Panc1 (cell line): ENCODE results near the gene MYRF. TPM values are rescaled to one million over a fixed set of nuclear protein-coding genes. Genes with fewer than 3 reads are reported as not detected.

Experiments
- ATAC-seq: fragments of 200-7000 bp; cut with Tn5 transposase; 2 replicates; pipeline ENCODE4 v1.9.1; 2020; ENCODE audit warnings: mild to moderate bottlenecking, moderate library complexity
- BruUV-seq: library from RNA; stranded (reverse); fragments of 400-500 nt; replicated peaks from 2 replicates; lab custom pipeline; 2021; lab: Mats Ljungman, UMichigan
- CTCF ChIA-PET: fragments of 300-600 bp; sonication (Branson Sonifier 250); formaldehyde crosslinking; loops from one replicate; lab custom pipeline; 2022; ENCODE audit warnings: antibody characterized with exemption; lab: Charles Lee
- POLR2A ChIA-PET: fragments of 300-600 bp; sonication (Branson Sonifier 250); formaldehyde crosslinking; loops from one replicate; lab custom pipeline; 2022; ENCODE audit warnings: antibody characterized with exemption; lab: Charles Lee
- DNase-seq: peaks from one replicate; pipeline ENCODE4 v3.0.0-alpha.2; 2010; ENCODE audit warnings: low read depth, low spot score
- H3K27ac ChIP-seq: 2 replicates; pipeline ENCODE4 v1.5.1; 2011; ENCODE audit warnings: mild to moderate bottlenecking, low read length, inconsistent platforms
- H3K27me3 ChIP-seq: fragments of 200-500 bp; sonication (Bioruptor generic); 2 replicates; pipeline ENCODE4 v1.6.0; 2014; ENCODE audit warnings: low read length, inconsistent platforms; ENCODE audit not compliant: control insufficient read depth, insufficient read depth
- H3K36me3 ChIP-seq: fragments of 200-500 bp; sonication (Bioruptor generic); 2 replicates; pipeline ENCODE4 v1.5.1; 2014; ENCODE audit warnings: inconsistent platforms, mild to moderate bottlenecking, low read length, moderate library complexity; ENCODE audit not compliant: control insufficient read depth, insufficient read depth
- H3K4me1 ChIP-seq: 2 replicates; pipeline ENCODE4 v1.5.1; 2011; ENCODE audit warnings: inconsistent platforms, mild to moderate bottlenecking, low read length, moderate library complexity; ENCODE audit not compliant: control insufficient read depth, insufficient read depth
- H3K4me3 ChIP-seq, 2 experiments: 2 replicates each; pipeline ENCODE4 v1.5.1; 2011 to 2012; ENCODE audit warnings: low read depth in 2 of 2, low read length in 2 of 2, mild to moderate bottlenecking in 2 of 2, inconsistent platforms in 1 of 2, moderate library complexity in 1 of 2
- H3K9me3 ChIP-seq: fragments of 200-500 bp; sonication (Bioruptor generic); 2 replicates; pipeline ENCODE4 v1.5.1; 2014; ENCODE audit warnings: low read depth, mild to moderate bottlenecking, inconsistent platforms, low read length, moderate library complexity; ENCODE audit not compliant: control insufficient read depth, insufficient read depth
- POLR2AphosphoS5 ChIP-seq: IDR thresholded peaks from 2 replicates; pipeline ENCODE4 v1.6.1; 2012; ENCODE audit warnings: mild to moderate bottlenecking, low read depth, low read length, moderate library complexity
- SIN3A ChIP-seq: IDR thresholded peaks from 2 replicates; pipeline ENCODE4 v1.6.1; 2012; ENCODE audit warnings: low read depth, mild to moderate bottlenecking, low read length, moderate library complexity, borderline replicate concordance; ENCODE audit not compliant: insufficient read depth
- TCF7L2 ChIP-seq: IDR thresholded peaks from 2 replicates; pipeline ENCODE4 v1.6.1; 2011; ENCODE audit warnings: mild to moderate bottlenecking, low read depth, low read length, inconsistent platforms
- in situ Hi-C: cut with HindIII; loops from 2 replicates; pipeline ENCODE4 v1.10.0; 2016; ENCODE audit warnings: low sequenced_read_pairs, low pct_unique_long_range_greater_than_20kb
- intact Hi-C: fragments of 100-400 bp; cut with micrococcal nuclease; formaldehyde crosslinking; loops from one replicate; pipeline ENCODE4 v1.10.0; 2022; ENCODE audit not compliant: unreplicated experiment
- total RNA-seq: library from RNA; stranded (reverse); gene quantifications from one replicate; pipeline ENCODE4 v1.2.1, GENCODE V29; 2021; ENCODE audit not compliant: unreplicated experiment
- TF ChIP-seq, protein P1 (sequence below): fragments of 450-650 bp; IDR thresholded peaks from 2 replicates; pipeline ENCODE4 v1.5.1; 2017; ENCODE audit warnings: mild to moderate bottlenecking
- TF ChIP-seq, protein P2 (sequence below), 2 experiments: IDR thresholded peaks; 2 replicates each; pipeline ENCODE4 v1.6.1; 2011 to 2012; ENCODE audit warnings: low read depth in 2 of 2, control low read depth in 1 of 2, low read length in 1 of 2, mild to moderate bottlenecking in 1 of 2, moderate library complexity in 1 of 2; ENCODE audit not compliant: insufficient read depth in 1 of 2

MYRF gene
- total RNA-seq, 1 experiment from 2014 or later = 2.8 TPM

- Histone ChIP-seq H3K9me3 (no peaks in the 10 kb centered on the region), H3K27ac (no peak overlapping the region), H3K36me3 (no peaks in the 10 kb centered on the region), H3K4me1 (peaks cover 3% of the 10 kb centered on the region; the same call in 1 of the 2 replicates), H3K4me3 (no peak overlapping the region), H3K27me3 (no peaks in the 10 kb centered on the region)
- no TSS peak for BruUV-seq
- peak; percentile 89 for ATAC-seq
- in situ Hi-C loops (no loop called here), intact Hi-C loops (no loop called here)
- POLR2A ChIA-PET = no interaction called here
- CTCF ChIA-PET = no interaction called here
- TF ChIP-seq TCF7L2 (no peak), SIN3A (no peak)
- TF ChIP-seq, protein P1, sequence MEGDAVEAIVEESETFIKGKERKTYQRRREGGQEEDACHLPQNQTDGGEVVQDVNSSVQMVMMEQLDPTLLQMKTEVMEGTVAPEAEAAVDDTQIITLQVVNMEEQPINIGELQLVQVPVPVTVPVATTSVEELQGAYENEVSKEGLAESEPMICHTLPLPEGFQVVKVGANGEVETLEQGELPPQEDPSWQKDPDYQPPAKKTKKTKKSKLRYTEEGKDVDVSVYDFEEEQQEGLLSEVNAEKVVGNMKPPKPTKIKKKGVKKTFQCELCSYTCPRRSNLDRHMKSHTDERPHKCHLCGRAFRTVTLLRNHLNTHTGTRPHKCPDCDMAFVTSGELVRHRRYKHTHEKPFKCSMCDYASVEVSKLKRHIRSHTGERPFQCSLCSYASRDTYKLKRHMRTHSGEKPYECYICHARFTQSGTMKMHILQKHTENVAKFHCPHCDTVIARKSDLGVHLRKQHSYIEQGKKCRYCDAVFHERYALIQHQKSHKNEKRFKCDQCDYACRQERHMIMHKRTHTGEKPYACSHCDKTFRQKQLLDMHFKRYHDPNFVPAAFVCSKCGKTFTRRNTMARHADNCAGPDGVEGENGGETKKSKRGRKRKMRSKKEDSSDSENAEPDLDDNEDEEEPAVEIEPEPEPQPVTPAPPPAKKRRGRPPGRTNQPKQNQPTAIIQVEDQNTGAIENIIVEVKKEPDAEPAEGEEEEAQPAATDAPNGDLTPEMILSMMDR = peak; percentile 91
- no peak for DNase-seq
Observed at GRCh38 chr11:61776561-61777075, 24.2 kb downstream of the MYRF start.

- in situ Hi-C loops = no loop called here
- peaks cover 1% of the 10 kb centered on the region; the same call in 1 of the 2 replicates for H3K4me1 ChIP-seq
- ChIA-PET CTCF (no interaction called here), POLR2A (no interaction called here)
- TF ChIP-seq POLR2AphosphoS5 = no peak
- TF ChIP-seq TCF7L2 = no peak
- TF ChIP-seq, protein P1 = no peak
- TF ChIP-seq, protein P2, sequence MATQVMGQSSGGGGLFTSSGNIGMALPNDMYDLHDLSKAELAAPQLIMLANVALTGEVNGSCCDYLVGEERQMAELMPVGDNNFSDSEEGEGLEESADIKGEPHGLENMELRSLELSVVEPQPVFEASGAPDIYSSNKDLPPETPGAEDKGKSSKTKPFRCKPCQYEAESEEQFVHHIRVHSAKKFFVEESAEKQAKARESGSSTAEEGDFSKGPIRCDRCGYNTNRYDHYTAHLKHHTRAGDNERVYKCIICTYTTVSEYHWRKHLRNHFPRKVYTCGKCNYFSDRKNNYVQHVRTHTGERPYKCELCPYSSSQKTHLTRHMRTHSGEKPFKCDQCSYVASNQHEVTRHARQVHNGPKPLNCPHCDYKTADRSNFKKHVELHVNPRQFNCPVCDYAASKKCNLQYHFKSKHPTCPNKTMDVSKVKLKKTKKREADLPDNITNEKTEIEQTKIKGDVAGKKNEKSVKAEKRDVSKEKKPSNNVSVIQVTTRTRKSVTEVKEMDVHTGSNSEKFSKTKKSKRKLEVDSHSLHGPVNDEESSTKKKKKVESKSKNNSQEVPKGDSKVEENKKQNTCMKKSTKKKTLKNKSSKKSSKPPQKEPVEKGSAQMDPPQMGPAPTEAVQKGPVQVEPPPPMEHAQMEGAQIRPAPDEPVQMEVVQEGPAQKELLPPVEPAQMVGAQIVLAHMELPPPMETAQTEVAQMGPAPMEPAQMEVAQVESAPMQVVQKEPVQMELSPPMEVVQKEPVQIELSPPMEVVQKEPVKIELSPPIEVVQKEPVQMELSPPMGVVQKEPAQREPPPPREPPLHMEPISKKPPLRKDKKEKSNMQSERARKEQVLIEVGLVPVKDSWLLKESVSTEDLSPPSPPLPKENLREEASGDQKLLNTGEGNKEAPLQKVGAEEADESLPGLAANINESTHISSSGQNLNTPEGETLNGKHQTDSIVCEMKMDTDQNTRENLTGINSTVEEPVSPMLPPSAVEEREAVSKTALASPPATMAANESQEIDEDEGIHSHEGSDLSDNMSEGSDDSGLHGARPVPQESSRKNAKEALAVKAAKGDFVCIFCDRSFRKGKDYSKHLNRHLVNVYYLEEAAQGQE (IDR thresholded peaks at IDR 0.05; ENCODE audit: insufficient read depth in 1 of 2, low read depth in 2 of 2, low read length in 1 of 2) = no peak
- no peak for TF ChIP-seq SIN3A
- no peak overlapping the region for H3K4me3 ChIP-seq
- H3K27ac ChIP-seq = no peak overlapping the region
- DNase-seq (no peak), ATAC-seq (no peak)
- BruUV-seq = no TSS peak
- H3K36me3 ChIP-seq = no peaks in the 10 kb centered on the region
- no peaks in the 10 kb centered on the region for H3K27me3 ChIP-seq
- no peaks in the 10 kb centered on the region for H3K9me3 ChIP-seq
- intact Hi-C loops = no loop called here
Observed at GRCh38 chr11:61777234-61778090, 25.0 kb downstream of the MYRF start.
